ENCODE measurements around the gene GSTA4. TPM values are rescaled to one million over a fixed set of nuclear protein-coding genes. Genes with fewer than 3 reads are reported as not detected.

Gene GSTA4
- total and polyA plus RNA-seq, 2 of the 8 experiments (the other 6 are each of a cell fraction or from before 2014, with no cell fraction given) = 13.9 to 21.6 TPM

GRCh38 chr6:52992980-52993920 is 1.8 kb downstream of the GSTA4 start (continued):
- no peak for TF ChIP-seq CHD7 (IDR thresholded peaks at IDR 0.05; ENCODE audit: insufficient replicate concordance, low read length)
- TF ChIP-seq RBBP5 (IDR thresholded peaks at IDR 0.05; ENCODE audit: borderline replicate concordance, low read depth, low read length) = no peak
- no peak for TF ChIP-seq EZH2 (IDR thresholded peaks at IDR 0.05; ENCODE audit: low read depth, low read length, severe bottlenecking)
- TF ChIP-seq ATF2 (IDR thresholded peaks at IDR 0.05; ENCODE audit: low read length) = no peak
- TF ChIP-seq YY1 (IDR thresholded peaks at IDR 0.05; ENCODE audit: low read depth, low read length) = no peak
- TF ChIP-seq SP4 (IDR thresholded peaks at IDR 0.05; ENCODE audit: low read length) = no peak
- TF ChIP-seq PHF8 (conservative IDR thresholded peaks at IDR 0.05; ENCODE audit: low read depth, low read length) = no peak

Measured in H1 (cell line).